ENCODE results near the gene RASD1. TPM values are rescaled to one million over a fixed set of nuclear protein-coding genes. Genes with fewer than 3 reads are reported as not detected.

The RASD1 gene
- total and polyA plus RNA-seq, 10 donors = 2.9 to 52.3 (median 10.2) TPM

DNA sequence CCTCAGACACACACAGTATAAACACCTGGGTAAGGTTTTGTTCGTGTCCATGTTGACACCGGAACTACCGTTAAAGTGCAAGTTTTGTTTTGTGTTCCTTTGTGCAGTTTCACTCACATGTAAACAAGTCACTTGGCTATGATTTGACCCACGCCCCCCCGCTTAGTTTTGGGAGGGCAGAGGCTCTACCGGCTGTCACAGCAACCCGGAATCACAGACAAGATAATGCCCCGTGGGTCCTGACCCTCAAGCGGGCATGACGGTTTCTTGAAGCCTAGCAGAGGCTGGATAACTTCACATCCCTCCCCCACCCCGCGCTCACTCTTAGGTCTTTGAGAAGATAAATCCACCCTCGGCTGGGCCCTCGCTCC, 1.7 kb downstream of the RASD1 start:
- Histone ChIP-seq H3K4me1 (peaks cover 18 to 66% (median 44%) of the 10 kb centered on the region in 6 donors), H3K9me3 (no peaks in the 10 kb centered on the region), H3K27ac (peak overlapping the region; percentile 19 to 88 (median 82)), H3K4me3 (peak overlapping the region; percentile 54 to 84 (median 68)), H3K27me3 (replicated peaks in 1 of 7) (peaks cover 0 to 28% (median 17%) of the 10 kb centered on the region in 7 donors), H3K36me3 (peaks cover 0 to 38% (median 15%) of the 10 kb centered on the region in 6 donors)
- TF ChIP-seq POLR2AphosphoS5 (IDR thresholded peaks at IDR 0.05) = no peak
- TF ChIP-seq, protein P1, sequence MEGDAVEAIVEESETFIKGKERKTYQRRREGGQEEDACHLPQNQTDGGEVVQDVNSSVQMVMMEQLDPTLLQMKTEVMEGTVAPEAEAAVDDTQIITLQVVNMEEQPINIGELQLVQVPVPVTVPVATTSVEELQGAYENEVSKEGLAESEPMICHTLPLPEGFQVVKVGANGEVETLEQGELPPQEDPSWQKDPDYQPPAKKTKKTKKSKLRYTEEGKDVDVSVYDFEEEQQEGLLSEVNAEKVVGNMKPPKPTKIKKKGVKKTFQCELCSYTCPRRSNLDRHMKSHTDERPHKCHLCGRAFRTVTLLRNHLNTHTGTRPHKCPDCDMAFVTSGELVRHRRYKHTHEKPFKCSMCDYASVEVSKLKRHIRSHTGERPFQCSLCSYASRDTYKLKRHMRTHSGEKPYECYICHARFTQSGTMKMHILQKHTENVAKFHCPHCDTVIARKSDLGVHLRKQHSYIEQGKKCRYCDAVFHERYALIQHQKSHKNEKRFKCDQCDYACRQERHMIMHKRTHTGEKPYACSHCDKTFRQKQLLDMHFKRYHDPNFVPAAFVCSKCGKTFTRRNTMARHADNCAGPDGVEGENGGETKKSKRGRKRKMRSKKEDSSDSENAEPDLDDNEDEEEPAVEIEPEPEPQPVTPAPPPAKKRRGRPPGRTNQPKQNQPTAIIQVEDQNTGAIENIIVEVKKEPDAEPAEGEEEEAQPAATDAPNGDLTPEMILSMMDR (IDR thresholded peaks at IDR 0.05 in 8 of 11, conservative IDR thresholded peaks at IDR 0.05 in 3 of 11) = no peak
- no peak for TF ChIP-seq POLR2A (IDR thresholded peaks at IDR 0.05)
- intact Hi-C loops (cut with DNase I; ENCODE audit: low total_unique reads) = no loop called here
- peak; percentile 72 for DNase-seq
- 32 to 57% (median 39%) methylated on average over 12 to 14 of the region's 14 CpGs for WGBS, 5 donors

DNA sequence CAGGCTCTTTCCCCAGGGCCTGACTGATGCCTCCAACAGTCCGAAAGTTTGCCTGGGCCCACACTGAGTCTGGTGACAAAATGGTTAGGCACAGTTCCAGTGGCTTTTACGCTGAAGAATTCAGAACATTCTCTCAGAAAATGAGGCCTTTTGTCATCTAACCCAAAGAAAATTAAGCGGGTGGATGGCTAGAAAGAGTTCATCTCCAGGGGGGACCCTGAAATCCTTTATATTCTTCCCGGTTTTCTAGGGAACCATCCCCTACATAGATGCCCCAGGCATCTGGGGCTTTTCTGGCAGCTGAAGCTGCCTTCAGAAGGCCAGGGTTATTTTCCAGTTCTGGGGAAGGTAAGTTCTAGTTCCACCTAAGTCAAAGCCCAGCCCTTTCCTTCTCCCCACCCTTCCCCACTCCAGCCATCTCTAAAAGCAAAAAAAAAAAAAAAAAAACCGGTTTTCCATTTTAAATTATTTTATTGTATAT, 2.2 kb downstream of the RASD1 start:
- 70 to 84% (median 78%) methylated on average over 5 of the region's 5 CpGs for WGBS, 5 donors
- TF ChIP-seq, protein P1 (IDR thresholded peaks at IDR 0.05 in 8 of 11, conservative IDR thresholded peaks at IDR 0.05 in 3 of 11) = no peak
- TF ChIP-seq POLR2A (IDR thresholded peaks at IDR 0.05) = no peak
- no peak for TF ChIP-seq POLR2AphosphoS5 (IDR thresholded peaks at IDR 0.05)

DNA sequence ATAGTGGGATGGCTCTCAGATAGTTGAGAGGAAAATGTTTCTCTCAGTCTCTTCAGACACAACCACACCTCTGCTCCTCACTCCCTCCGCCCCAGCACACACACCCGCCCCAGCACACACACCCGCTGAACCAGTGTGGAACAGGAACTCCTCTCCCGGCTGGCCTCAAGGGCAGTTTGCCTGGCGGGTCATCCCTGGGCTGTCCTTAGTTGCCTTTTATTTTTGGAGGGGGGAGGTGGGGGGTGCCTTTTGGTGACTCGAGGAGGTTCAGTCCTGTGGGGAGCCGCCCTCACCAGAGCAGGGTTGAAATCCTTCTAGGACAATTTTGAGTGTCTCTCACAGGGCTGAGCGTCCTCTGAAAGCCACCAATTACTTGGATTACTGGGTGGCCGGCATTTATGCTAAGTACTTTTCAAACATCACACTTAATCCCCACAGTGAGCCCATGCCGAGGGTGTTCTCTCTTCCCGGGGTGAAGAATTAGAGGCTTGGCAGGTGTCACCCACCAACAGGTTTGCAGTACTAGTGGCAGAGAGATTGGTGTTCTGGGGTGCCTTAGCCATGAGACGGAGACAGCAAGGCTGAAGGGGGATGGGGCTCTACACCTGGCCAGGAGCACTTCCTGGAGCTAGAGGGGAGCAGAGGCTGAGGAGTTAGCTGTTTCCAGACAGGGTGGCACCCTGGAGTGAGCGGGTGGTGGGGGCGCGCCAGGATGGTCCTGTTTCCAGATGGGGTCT, 2.8 kb downstream of the RASD1 start:
- TF ChIP-seq POLR2AphosphoS5 (IDR thresholded peaks at IDR 0.05) (peak in 2 of 3 donors; percentile 3 to 25), POLR2A (IDR thresholded peaks at IDR 0.05) (no peak)
- TF ChIP-seq, protein P1 (IDR thresholded peaks at IDR 0.05 in 8 of 11, conservative IDR thresholded peaks at IDR 0.05 in 3 of 11) = no peak
- peak; percentile 76 for DNase-seq
- H3K9me3 ChIP-seq = no peaks in the 10 kb centered on the region
- H3K36me3 ChIP-seq = peaks cover 0 to 49% (median 15%) of the 10 kb centered on the region in 6 donors
- 56 to 71% (median 66%) methylated on average over 15 of the region's 15 CpGs for WGBS, 5 donors
- H3K27ac ChIP-seq = peak overlapping the region in 6 of 8 donors; percentile 14 to 88 (median 84)
- H3K4me1 ChIP-seq = peaks cover 18 to 66% (median 44%) of the 10 kb centered on the region in 6 donors
- peak overlapping the region in 3 of 8 donors; percentile 54 to 84 (median 70) for H3K4me3 ChIP-seq
- H3K27me3 ChIP-seq (replicated peaks in 1 of 7) = peaks cover 0 to 28% (median 17%) of the 10 kb centered on the region in 7 donors
- intact Hi-C loops (cut with DNase I; ENCODE audit: low total_unique reads) = no loop called here

More for the DNA sequence above, 2.2 kb downstream of the RASD1 start:
- Histone ChIP-seq H3K9me3 (no peaks in the 10 kb centered on the region), H3K27ac (peak overlapping the region in 6 of 8 donors; percentile 81 to 88 (median 84)), H3K4me3 (peak overlapping the region in 4 of 8 donors; percentile 54 to 84 (median 68)), H3K27me3 (replicated peaks in 1 of 7) (peaks cover 0 to 28% (median 17%) of the 10 kb centered on the region in 7 donors), H3K36me3 (peaks cover 0 to 43% (median 15%) of the 10 kb centered on the region in 6 donors), H3K4me1 (peaks cover 18 to 66% (median 44%) of the 10 kb centered on the region in 6 donors)
- intact Hi-C loops (cut with DNase I; ENCODE audit: low total_unique reads) = no loop called here
- DNase-seq = no peak

DNA sequence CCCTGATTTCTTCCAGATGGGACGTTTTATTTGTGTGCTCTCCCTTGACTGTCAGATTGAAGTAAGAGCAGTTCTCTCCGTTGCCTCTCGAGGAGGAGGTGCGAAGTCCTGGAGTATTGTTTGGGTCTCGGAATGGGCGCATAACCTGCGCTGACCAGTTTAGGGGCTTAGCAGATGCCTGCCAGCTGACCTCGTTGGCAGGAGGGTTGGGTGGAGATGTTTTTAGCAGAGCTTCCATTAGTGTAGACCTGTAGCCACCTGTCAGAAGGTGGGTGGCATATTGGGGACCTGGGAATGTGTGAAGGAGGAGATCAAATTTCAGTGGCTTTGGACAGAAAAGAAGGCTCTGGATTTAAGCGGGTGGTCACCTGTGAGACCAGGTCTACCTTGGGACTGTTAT, 3.6 kb downstream of the RASD1 start:
- Histone ChIP-seq H3K9me3 (no peaks in the 10 kb centered on the region), H3K27ac (peak overlapping the region in 6 of 8 donors; percentile 1 to 88 (median 83)), H3K27me3 (replicated peaks in 1 of 7) (peaks cover 0 to 28% (median 17%) of the 10 kb centered on the region in 7 donors), H3K36me3 (peaks cover under 1 to 57% (median 19%) of the 10 kb centered on the region in 6 donors), H3K4me1 (peaks cover 18 to 65% (median 44%) of the 10 kb centered on the region in 6 donors), H3K4me3 (no peak overlapping the region)
- WGBS, 5 donors = 91 to 94% (median 94%) methylated on average over 9 of the region's 9 CpGs
- TF ChIP-seq POLR2A (IDR thresholded peaks at IDR 0.05) = no peak
- TF ChIP-seq, protein P1 (IDR thresholded peaks at IDR 0.05 in 8 of 11, conservative IDR thresholded peaks at IDR 0.05 in 3 of 11) = no peak
- TF ChIP-seq POLR2AphosphoS5 (IDR thresholded peaks at IDR 0.05) = no peak
- DNase-seq = no peak
- intact Hi-C loops (cut with DNase I; ENCODE audit: low total_unique reads) = no loop called here

Measured in spleen (tissue), 11 donors.